LNCAP (cell line): ENCODE measurements around the gene EID2.

Experiments
- CTCF ChIP-seq: fragments of 450-650 bp; IDR thresholded peaks from 2 replicates; pipeline ENCODE4 v1.5.1; 2017; ENCODE audit warnings: mild to moderate bottlenecking

The EID2 gene

GRCh38 chr19:39539518-39540332, at the start of gene EID2:
Gene EID2 (minus strand): TSS chr19:39540161. CDS start chr19:39540079, 82 bp downstream.
- peak; percentile 76 for TF ChIP-seq CTCF

- TF ChIP-seq CTCF = no peak
These were observed 48.1 kb upstream of the EID2 start for GRCh38 chr19:39588066-39588465.

- no peak for TF ChIP-seq CTCF
These were observed 47.5 kb upstream of the EID2 start for GRCh38 chr19:39587496-39587895.

GRCh38 chr19:39582891-39583625, 43.1 kb upstream of the EID2 start:
- TF ChIP-seq CTCF = no peak

GRCh38 chr19:39582442-39582841, 42.5 kb upstream of the EID2 start:
- no peak for TF ChIP-seq CTCF

GRCh38 chr19:39568604-39569003, 28.6 kb upstream of the EID2 start:
- no peak for TF ChIP-seq CTCF

GRCh38 chr19:39566064-39566463, 26.1 kb upstream of the EID2 start:
- no peak for TF ChIP-seq CTCF
